ENCODE measurements around the gene ADK.

DNA sequence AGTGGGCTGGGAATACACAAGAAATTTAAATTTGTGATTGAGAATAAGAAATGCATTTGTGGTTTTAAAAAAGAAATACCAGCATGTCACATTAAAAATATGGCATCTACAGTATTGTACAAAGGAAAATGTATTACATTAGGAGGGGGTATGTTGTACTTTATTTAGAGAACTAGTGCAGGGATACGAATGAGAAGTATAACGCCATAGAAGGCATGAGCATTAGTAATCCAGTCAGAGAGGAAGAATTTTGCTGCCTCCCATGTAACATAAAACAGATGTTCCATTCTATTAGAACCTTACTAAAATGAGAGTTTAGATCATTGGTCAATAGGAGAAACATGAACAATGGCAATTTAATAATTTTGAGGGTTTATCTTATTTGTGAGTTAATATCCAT is 182.2 kb downstream of the ADK start:
- TF ChIP-seq, protein P1, sequence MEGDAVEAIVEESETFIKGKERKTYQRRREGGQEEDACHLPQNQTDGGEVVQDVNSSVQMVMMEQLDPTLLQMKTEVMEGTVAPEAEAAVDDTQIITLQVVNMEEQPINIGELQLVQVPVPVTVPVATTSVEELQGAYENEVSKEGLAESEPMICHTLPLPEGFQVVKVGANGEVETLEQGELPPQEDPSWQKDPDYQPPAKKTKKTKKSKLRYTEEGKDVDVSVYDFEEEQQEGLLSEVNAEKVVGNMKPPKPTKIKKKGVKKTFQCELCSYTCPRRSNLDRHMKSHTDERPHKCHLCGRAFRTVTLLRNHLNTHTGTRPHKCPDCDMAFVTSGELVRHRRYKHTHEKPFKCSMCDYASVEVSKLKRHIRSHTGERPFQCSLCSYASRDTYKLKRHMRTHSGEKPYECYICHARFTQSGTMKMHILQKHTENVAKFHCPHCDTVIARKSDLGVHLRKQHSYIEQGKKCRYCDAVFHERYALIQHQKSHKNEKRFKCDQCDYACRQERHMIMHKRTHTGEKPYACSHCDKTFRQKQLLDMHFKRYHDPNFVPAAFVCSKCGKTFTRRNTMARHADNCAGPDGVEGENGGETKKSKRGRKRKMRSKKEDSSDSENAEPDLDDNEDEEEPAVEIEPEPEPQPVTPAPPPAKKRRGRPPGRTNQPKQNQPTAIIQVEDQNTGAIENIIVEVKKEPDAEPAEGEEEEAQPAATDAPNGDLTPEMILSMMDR (IDR thresholded peaks at IDR 0.05) = no peak
- no peak for TF ChIP-seq POLR2A (IDR thresholded peaks at IDR 0.05)

Measured in thyroid gland (tissue), 4 donors.